Stimulated activated naive CD8-positive, alpha-beta T cell treated with anti-CD3 and anti-CD28 coated beads, Interleukin-15, Interleukin-2, amounts not matched to agents 100 ng/mL and 50 ng/mL, for 24 hours (primary cell): Measurements from ENCODE around the gene VRK3.

Source experiments
- H3K27ac Mint-ChIP-seq: one replicate; pipeline ENCODE4 v1.8.0; 2021; ENCODE audit warnings: mild to moderate bottlenecking, mixed read lengths
- H3K27me3 Mint-ChIP-seq: one replicate; pipeline ENCODE4 v1.8.0; 2021; ENCODE audit warnings: mixed read lengths
- H3K36me3 Mint-ChIP-seq: one replicate; pipeline ENCODE4 v1.8.0; 2021; ENCODE audit warnings: low read depth, mixed read lengths
- H3K4me1 Mint-ChIP-seq: one replicate; pipeline ENCODE4 v1.8.0; 2021; ENCODE audit warnings: low read depth, mixed read lengths
- H3K4me3 Mint-ChIP-seq: one replicate; pipeline ENCODE4 v1.8.0; 2021; ENCODE audit warnings: mild to moderate bottlenecking, mixed read lengths
- H3K9me3 Mint-ChIP-seq: one replicate; pipeline ENCODE4 v1.8.0; 2021; ENCODE audit warnings: mixed read lengths

VRK3 gene

GRCh38 chr19:50044922-50045321 lies 19.8 kb upstream of the VRK3 start:
- Mint-ChIP-seq H3K36me3 (peaks cover 82% of the 10 kb centered on the region), H3K27ac (no peak overlapping the region), H3K4me3 (no peak overlapping the region), H3K9me3 (peaks cover 33% of the 10 kb centered on the region), H3K27me3 (no peaks in the 10 kb centered on the region), H3K4me1 (peaks cover 2% of the 10 kb centered on the region)

GRCh38 chr19:50043967-50044366 lies 18.8 kb upstream of the VRK3 start:
- Mint-ChIP-seq H3K36me3 (peaks cover 91% of the 10 kb centered on the region), H3K4me1 (no peaks in the 10 kb centered on the region), H3K27me3 (no peaks in the 10 kb centered on the region), H3K27ac (no peak overlapping the region), H3K4me3 (no peak overlapping the region), H3K9me3 (peaks cover 33% of the 10 kb centered on the region)

DNA sequence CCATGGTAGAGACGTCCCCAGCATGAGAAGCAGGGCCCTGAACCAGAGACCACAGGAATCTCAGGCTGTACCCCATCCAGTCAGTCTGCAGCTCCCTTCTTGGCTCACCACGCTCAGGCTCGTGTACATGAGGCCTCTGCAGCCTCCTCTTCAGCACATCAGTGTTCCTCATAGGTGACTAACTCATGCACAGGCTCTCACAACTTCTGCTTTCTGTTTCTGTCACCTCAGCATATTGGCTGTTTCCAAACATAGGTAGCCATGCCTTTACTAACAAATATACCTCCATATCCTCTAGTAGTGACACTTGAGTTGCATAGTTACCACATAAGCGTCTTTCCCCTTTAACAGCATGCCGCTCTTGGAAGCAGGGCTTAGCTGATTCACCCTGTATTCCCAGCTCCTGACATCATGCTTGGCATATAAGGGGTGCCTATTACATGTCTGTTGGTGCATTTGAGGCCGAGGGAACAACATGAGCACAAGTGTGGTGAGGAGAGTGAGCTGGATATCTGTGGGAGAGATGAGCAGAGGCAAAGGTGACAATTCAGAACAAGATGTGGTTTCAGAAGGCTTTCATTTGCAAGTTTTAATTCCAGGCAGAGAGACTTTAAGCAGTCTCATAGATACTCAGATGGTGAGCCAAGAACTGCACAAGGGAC lies 17.3 kb upstream of the VRK3 start:
- H3K4me1 Mint-ChIP-seq, result no peaks in the 10 kb centered on the region
- peaks cover 82% of the 10 kb centered on the region for H3K36me3 Mint-ChIP-seq
- H3K27me3 Mint-ChIP-seq, result no peaks in the 10 kb centered on the region
- peaks cover 33% of the 10 kb centered on the region for H3K9me3 Mint-ChIP-seq
- H3K27ac Mint-ChIP-seq, result no peak overlapping the region
- no peak overlapping the region for H3K4me3 Mint-ChIP-seq

DNA sequence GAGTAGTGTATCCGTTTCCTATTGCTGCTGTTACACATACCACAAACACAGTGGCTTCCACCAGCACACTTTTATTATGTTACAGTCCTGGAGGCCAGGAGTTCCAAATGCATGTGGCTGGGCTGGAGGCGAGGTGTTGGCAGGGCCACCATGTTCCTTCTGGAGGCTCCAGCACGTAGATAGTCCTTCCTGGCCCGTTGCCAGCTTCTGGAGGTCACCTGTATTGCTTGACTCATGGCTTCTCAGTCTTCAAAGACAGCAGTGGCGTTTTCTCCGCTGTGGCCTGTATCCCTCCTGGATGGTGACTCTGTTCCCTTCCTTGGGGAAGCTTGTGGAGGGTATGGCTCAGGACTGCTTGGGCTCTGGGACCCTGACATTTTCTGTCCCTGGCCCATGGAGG lies 15.8 kb upstream of the VRK3 start:
- Mint-ChIP-seq H3K27me3 (no peaks in the 10 kb centered on the region), H3K36me3 (peaks cover 77% of the 10 kb centered on the region), H3K27ac (no peak overlapping the region), H3K4me3 (no peak overlapping the region), H3K4me1 (no peaks in the 10 kb centered on the region), H3K9me3 (peaks cover 29% of the 10 kb centered on the region)

- Mint-ChIP-seq H3K27ac (no peak overlapping the region), H3K36me3 (peaks cover 72% of the 10 kb centered on the region), H3K9me3 (peaks cover 19% of the 10 kb centered on the region), H3K4me1 (no peaks in the 10 kb centered on the region), H3K27me3 (no peaks in the 10 kb centered on the region), H3K4me3 (no peak overlapping the region)
These were observed 14.8 kb upstream of the VRK3 start for GRCh38 chr19:50039968-50040367.

DNA sequence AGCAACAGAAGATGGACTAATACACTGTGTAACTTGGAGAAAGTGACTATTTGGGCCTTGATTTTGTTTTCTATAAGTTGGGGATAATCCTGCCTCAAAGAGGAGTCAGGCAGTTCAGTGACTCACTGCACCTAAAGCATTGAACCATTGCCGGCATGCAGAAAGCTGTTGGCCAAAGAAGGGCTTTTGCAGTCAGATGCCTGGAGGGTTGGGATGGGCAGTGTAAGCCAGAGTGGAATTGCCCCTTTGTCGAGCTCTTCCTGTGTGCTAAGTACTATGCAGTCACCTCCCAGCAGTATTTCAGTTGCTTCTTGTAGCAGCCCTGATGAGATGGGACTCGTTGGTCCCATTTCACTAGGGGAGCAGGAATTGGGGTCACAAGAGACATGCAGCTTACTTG lies 11.7 kb upstream of the VRK3 start:
- H3K4me3 Mint-ChIP-seq, result no peak overlapping the region
- no peaks in the 10 kb centered on the region for H3K4me1 Mint-ChIP-seq
- no peaks in the 10 kb centered on the region for H3K27me3 Mint-ChIP-seq
- no peaks in the 10 kb centered on the region for H3K9me3 Mint-ChIP-seq
- H3K27ac Mint-ChIP-seq, result no peak overlapping the region
- H3K36me3 Mint-ChIP-seq, result peaks cover 71% of the 10 kb centered on the region

DNA sequence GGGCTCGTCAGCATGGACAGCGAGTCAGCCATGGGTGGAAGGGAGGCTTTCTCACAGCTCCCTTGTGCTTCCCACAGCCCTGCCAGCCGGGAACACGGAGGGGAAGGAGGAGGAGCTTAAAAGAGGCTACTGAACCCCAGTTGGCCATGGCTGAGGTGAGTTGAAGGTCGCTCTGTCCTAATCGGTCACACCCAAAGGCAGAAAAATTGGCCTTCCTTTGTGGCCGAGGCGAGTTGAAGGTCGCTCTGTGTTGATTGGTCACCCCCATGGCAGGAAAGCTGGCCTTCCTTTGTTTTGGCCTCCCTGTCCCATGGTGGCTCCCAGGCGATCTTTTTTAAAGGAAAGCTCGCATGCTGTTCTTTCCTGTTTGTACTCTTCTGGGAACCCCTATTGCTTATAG lies 5.8 kb upstream of the VRK3 start:
- no peak overlapping the region for H3K4me3 Mint-ChIP-seq
- H3K9me3 Mint-ChIP-seq, result peaks cover 1% of the 10 kb centered on the region
- H3K36me3 Mint-ChIP-seq, result peaks cover 63% of the 10 kb centered on the region
- no peaks in the 10 kb centered on the region for H3K27me3 Mint-ChIP-seq
- H3K27ac Mint-ChIP-seq, result no peak overlapping the region
- peaks cover 15% of the 10 kb centered on the region for H3K4me1 Mint-ChIP-seq

- H3K4me1 Mint-ChIP-seq, result peaks cover 22% of the 10 kb centered on the region
- no peak overlapping the region for H3K27ac Mint-ChIP-seq
- H3K36me3 Mint-ChIP-seq, result peaks cover 65% of the 10 kb centered on the region
- no peak overlapping the region for H3K4me3 Mint-ChIP-seq
- H3K9me3 Mint-ChIP-seq, result peaks cover 4% of the 10 kb centered on the region
- peaks cover 4% of the 10 kb centered on the region for H3K27me3 Mint-ChIP-seq
These were observed 5.1 kb upstream of the VRK3 start for GRCh38 chr19:50030225-50030624.

DNA sequence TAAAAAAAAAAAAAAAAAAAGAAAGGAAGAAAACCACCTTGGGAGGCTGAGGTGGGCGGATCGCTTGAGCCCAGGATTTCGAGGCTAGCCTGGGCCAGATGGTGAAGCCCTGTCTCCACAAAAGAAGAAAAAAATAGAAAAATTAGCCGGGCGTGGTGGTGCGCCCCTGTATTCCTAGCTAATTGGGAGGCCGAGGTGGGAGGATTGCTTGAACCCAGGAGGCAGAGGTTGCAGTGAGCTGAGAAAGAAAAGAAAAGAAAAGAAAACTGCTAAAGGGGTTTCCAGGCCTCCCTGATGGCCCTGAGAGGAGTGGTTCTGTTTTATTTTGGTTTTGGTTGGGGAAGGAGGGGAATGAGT lies 1.4 kb upstream of the VRK3 start:
- Mint-ChIP-seq H3K4me3 (peak overlapping the region; percentile 94), H3K27me3 (peaks cover 4% of the 10 kb centered on the region), H3K36me3 (peaks cover 38% of the 10 kb centered on the region), H3K4me1 (peaks cover 53% of the 10 kb centered on the region), H3K27ac (peak overlapping the region; percentile 100), H3K9me3 (peaks cover 4% of the 10 kb centered on the region)

GRCh38 chr19:50025794-50026549 lies 800 bp upstream of the VRK3 start, which contains the start of gene ZNF473:
Gene ZNF473, plus strand, starts transcription at chr19:50026005. Its CDS starts 5,078 bp downstream, at chr19:50031083.
- Mint-ChIP-seq H3K27ac (peak within 1 kb of the TSS; percentile 100), H3K36me3 (peaks cover 33% of the 10 kb centered on the region), H3K27me3 (peaks cover 4% of the 10 kb centered on the region), H3K4me1 (peaks cover 53% of the 10 kb centered on the region), H3K9me3 (peaks cover 4% of the 10 kb centered on the region), H3K4me3 (peak within 1 kb of the TSS; percentile 94)

DNA sequence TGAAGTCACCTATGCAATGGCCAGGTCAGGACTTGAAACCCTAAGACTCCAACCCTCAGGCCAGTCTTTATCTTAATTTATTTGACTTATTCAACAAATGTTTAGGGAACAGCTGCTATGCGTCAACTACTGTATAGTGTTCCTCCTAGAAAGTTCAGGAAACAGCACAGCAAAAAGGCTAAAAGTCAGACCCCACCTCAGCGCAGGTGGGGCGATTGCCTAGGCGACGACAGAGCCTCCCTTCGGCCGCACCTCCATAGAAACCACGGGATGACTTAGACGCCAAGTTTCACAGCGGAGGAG lies 502 bp downstream of the VRK3 start:
- Mint-ChIP-seq H3K27ac (peak overlapping the region; percentile 100), H3K4me3 (peak overlapping the region; percentile 94), H3K9me3 (peaks cover 4% of the 10 kb centered on the region), H3K4me1 (peaks cover 61% of the 10 kb centered on the region), H3K36me3 (peaks cover 27% of the 10 kb centered on the region), H3K27me3 (peaks cover 4% of the 10 kb centered on the region)

DNA sequence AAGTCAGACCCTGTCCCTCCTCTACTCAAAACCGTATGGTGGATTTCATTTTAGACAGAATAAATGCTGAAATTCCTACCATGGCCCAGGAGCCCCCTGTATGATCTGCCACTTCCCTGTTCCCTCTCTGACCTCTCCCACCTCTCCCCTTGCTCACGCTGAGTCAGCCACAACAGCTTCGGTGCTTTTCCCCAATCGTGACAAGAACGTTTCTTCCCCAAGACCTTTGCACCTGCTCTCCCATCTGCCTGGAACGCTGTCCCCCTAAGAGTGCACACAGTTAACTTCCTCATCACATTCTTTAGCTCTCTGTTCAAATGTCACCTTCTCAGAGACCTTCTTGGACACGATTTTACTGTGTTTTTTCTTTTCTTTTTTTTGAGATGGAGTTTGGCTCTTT lies 2.3 kb downstream of the VRK3 start:
- peaks cover 31% of the 10 kb centered on the region for H3K36me3 Mint-ChIP-seq
- no peak overlapping the region for H3K27ac Mint-ChIP-seq
- H3K9me3 Mint-ChIP-seq, result peaks cover 4% of the 10 kb centered on the region

DNA sequence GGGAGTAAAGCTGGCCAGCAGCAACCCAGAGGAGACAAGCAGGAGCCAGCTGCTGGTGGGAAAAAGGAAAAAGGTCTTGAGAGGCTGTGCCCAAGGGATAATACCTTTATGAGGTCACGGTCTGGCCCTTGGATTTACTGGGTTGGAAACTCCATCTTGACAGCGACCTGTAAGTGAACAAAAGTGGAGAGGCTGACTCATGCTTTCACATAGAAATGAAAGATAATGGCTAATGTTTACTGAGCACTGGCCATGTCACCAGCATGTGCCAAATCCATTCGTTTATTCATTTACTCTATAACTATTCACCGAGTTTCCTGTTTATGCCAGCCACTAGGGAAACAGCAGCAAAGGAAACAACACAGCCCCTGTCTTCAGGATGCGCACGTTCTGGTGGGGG lies 4.7 kb downstream of the VRK3 start:
- no peak overlapping the region for H3K4me3 Mint-ChIP-seq
- peaks cover 30% of the 10 kb centered on the region for H3K36me3 Mint-ChIP-seq
- H3K4me1 Mint-ChIP-seq, result peaks cover 41% of the 10 kb centered on the region

More for the DNA sequence above, 2.3 kb downstream of the VRK3 start:
- peaks cover 4% of the 10 kb centered on the region for H3K27me3 Mint-ChIP-seq
- H3K4me1 Mint-ChIP-seq, result peaks cover 61% of the 10 kb centered on the region
- no peak overlapping the region for H3K4me3 Mint-ChIP-seq

GRCh38 chr19:50016225-50016807 lies 8.9 kb downstream of the VRK3 start:
- H3K9me3 Mint-ChIP-seq, result no peaks in the 10 kb centered on the region
- no peak overlapping the region for H3K27ac Mint-ChIP-seq
- H3K27me3 Mint-ChIP-seq, result no peaks in the 10 kb centered on the region
- H3K4me1 Mint-ChIP-seq, result peaks cover 8% of the 10 kb centered on the region
- no peak overlapping the region for H3K4me3 Mint-ChIP-seq
- H3K36me3 Mint-ChIP-seq, result peaks cover 51% of the 10 kb centered on the region

More for the DNA sequence above, 4.7 kb downstream of the VRK3 start:
- Mint-ChIP-seq H3K27me3 (peaks cover 2% of the 10 kb centered on the region), H3K9me3 (no peaks in the 10 kb centered on the region), H3K27ac (no peak overlapping the region)

GRCh38 chr19:50008532-50008931 lies 16.6 kb downstream of the VRK3 start:
- no peaks in the 10 kb centered on the region for H3K27me3 Mint-ChIP-seq
- H3K4me1 Mint-ChIP-seq, result peaks cover 22% of the 10 kb centered on the region
- H3K27ac Mint-ChIP-seq, result no peak overlapping the region
- no peak overlapping the region for H3K4me3 Mint-ChIP-seq
- peaks cover 43% of the 10 kb centered on the region for H3K36me3 Mint-ChIP-seq
- H3K9me3 Mint-ChIP-seq, result no peaks in the 10 kb centered on the region
